GM10266 (cell line): ENCODE measurements around the gene AP4M1.

Experiments
- DNase-seq: peaks from one replicate; pipeline ENCODE4 v3.0.0; 2012; ENCODE audit errors: extremely low spot score
- CTCF ChIP-seq: IDR thresholded peaks from 2 replicates; pipeline ENCODE4 v1.5.1; 2012; ENCODE audit warnings: mild to moderate bottlenecking, low read depth; ENCODE audit not compliant: control insufficient read depth, insufficient read depth; ENCODE audit errors: missing control alignments

Gene AP4M1

GRCh38 chr7:100101016-100101862, at the start of gene AP4M1, which contains the start of gene MCM7:
Gene AP4M1, plus strand, starts transcription at chr7:100101643. Its CDS starts 72 bp downstream, at chr7:100101715.
Gene MCM7, minus strand, starts transcription at chr7:100101397. Its CDS starts 103 bp downstream, at chr7:100101294.
- no peak for TF ChIP-seq CTCF
- DNase-seq: peak; percentile 99

GRCh38 chr7:100053215-100053614, 48.2 kb upstream of the AP4M1 start:
- DNase-seq: peak; percentile 37
- TF ChIP-seq CTCF: peak; percentile 28

GRCh38 chr7:100057006-100057405, 44.4 kb upstream of the AP4M1 start:
- no peak for TF ChIP-seq CTCF
- DNase-seq: no peak

GRCh38 chr7:100059251-100059739, 42.1 kb upstream of the AP4M1 start:
- DNase-seq: no peak
- no peak for TF ChIP-seq CTCF

- no peak for TF ChIP-seq CTCF
- no peak for DNase-seq
These were observed 39.8 kb upstream of the AP4M1 start for GRCh38 chr7:100061518-100062193.

- no peak for TF ChIP-seq CTCF
- DNase-seq: no peak
These were observed 38.1 kb upstream of the AP4M1 start for GRCh38 chr7:100063376-100063775.
